A549 (cell line): ENCODE results near the gene MGLL. TPM values are rescaled to one million over a fixed set of nuclear protein-coding genes. Genes with fewer than 3 reads are reported as not detected.
"Not testable (repeated sequence)": the region's sequence is repeated elsewhere in the genome, so short reads cannot be mapped to it uniquely, and the experiment has no call there.

Experiments
- ATAC-seq, 2 experiments: fragments of 200-7000 bp in 1 of 2; fragments of >200 bp in 1 of 2; cut with Nextera tagmentation in 1 of 2; cut with Tn5 transposase in 1 of 2; 3 replicates each; pipeline versions ENCODE4 v1.8.0 to v1.9.1; 2018 to 2020; ENCODE audit warnings: mild to moderate bottlenecking in 1 of 2, moderate library complexity in 1 of 2
- CTCF ChIA-PET: fragments of 300-600 bp; sonication (Branson Sonifier 250); formaldehyde crosslinking; extraction: SDS; loops from one replicate; lab custom pipeline; 2021; ENCODE audit warnings: antibody characterized with exemption, inconsistent platforms; lab: Yijun Ruan, JAX
- POLR2A ChIA-PET: fragments of 350-600 bp; formaldehyde crosslinking; extraction: SDS; loops from one replicate; lab custom pipeline; 2021; ENCODE audit warnings: antibody characterized with exemption, inconsistent platforms; lab: Yijun Ruan, JAX
- DNase-seq, 2 experiments: peaks; one replicate each; pipeline versions ENCODE4 v3.0.0 to v3.0.0-alpha.2; 2011 to 2016; ENCODE audit warnings: low read depth in 1 of 2, low spot score in 1 of 2
- FAIRE-seq: peaks from 2 replicates; lab custom pipeline; 2011; peaks lifted over from hg19 to GRCh38; lab: Jason Lieb, UNC
- H3K27ac ChIP-seq, 2 experiments: fragments of >200 bp; sonication (Bioruptor Twin); formaldehyde crosslinking; 3 replicates each; pipeline ENCODE4 v1.5.1; 2016 to 2017
- H3K4me1 ChIP-seq: fragments of >200 bp; sonication (Bioruptor Twin); formaldehyde crosslinking; 3 replicates; pipeline ENCODE4 v1.6.1; 2016
- H3K4me2 ChIP-seq: fragments of >200 bp; sonication (Bioruptor Twin); formaldehyde crosslinking; 3 replicates; pipeline ENCODE4 v1.6.1; 2016
- H3K4me3 ChIP-seq: fragments of >200 bp; sonication (Bioruptor Twin); formaldehyde crosslinking; 3 replicates; pipeline ENCODE4 v1.5.1; 2016
- H3K9me3 ChIP-seq: fragments of >200 bp; sonication (Bioruptor Twin); formaldehyde crosslinking; 3 replicates; pipeline ENCODE4 v1.6.1; 2016
- CBX2 ChIP-seq: fragments of 200-600 bp; sonication (generic); IDR thresholded peaks from 2 replicates; pipeline ENCODE4 v1.6.1; 2016; ENCODE audit warnings: low read depth, mild to moderate bottlenecking, borderline replicate concordance
- CHD2 ChIP-seq: fragments of 150-350 bp; IDR thresholded peaks from 2 replicates; pipeline ENCODE4 v1.6.1; 2014; ENCODE audit warnings: low read length; ENCODE audit not compliant: partially characterized antibody
- EHMT2 ChIP-seq: fragments of 200-600 bp; sonication (generic); IDR thresholded peaks from 2 replicates; pipeline ENCODE4 v1.6.1; 2016; ENCODE audit warnings: antibody characterized with exemption, low read depth, mild to moderate bottlenecking, moderate library complexity
- FOSL2 ChIP-seq, 2 experiments: fragments of 450-650 bp in 1 of 2; fragments of >200 bp in 1 of 2; sonication (Bioruptor Twin) in 1 of 2; formaldehyde crosslinking; IDR thresholded peaks; 2 replicates each; pipeline versions ENCODE4 v1.5.0 to v1.6.1; 2016 to 2020; ENCODE audit warnings: mild to moderate bottlenecking in 1 of 2, moderate library complexity in 1 of 2
- MAFK ChIP-seq: fragments of 450-650 bp; IDR thresholded peaks from 2 replicates; pipeline ENCODE4 v1.6.1; 2014; ENCODE audit not compliant: partially characterized antibody
- NR3C1 ChIP-seq: fragments of >200 bp; sonication (Bioruptor Twin); formaldehyde crosslinking; IDR thresholded peaks from 3 replicates; pipeline ENCODE4 v1.6.1; 2017
- PHF8 ChIP-seq: fragments of 200-600 bp; sonication (generic); IDR thresholded peaks from 2 replicates; pipeline ENCODE4 v1.6.1; 2016; ENCODE audit warnings: low read depth, mild to moderate bottlenecking, antibody characterized with exemption, moderate library complexity, borderline replicate concordance
- TFCP2L1 ChIP-seq: fragments of 250-450 bp; sonication (Bioruptor Pico); IDR thresholded peaks from 2 replicates; pipeline ENCODE4 v1.5.0; 2021; ENCODE audit warnings: mild to moderate bottlenecking
- ZC3H11A ChIP-seq: fragments of 450-650 bp; IDR thresholded peaks from 2 replicates; pipeline ENCODE4 v1.6.1; 2014; ENCODE audit warnings: antibody characterized with exemption, mild to moderate bottlenecking
- WGBS: methylation state at CpG from one replicate; pipeline ENCODE4 v1.1.6; 2017; ENCODE audit errors: missing lambda C conversion rate; 5-methylcytosine and 5-hydroxymethylcytosine counted together
- polyA plus RNA-seq, 4 experiments: library from polyadenylated mRNA; depleted of rRNA in 3 of 4; stranded (reverse); fragments of >200 nt; fragmentation: RNase III in 1 of 4; extraction: RNeasy Plus Mini Kit Qiagen cat#74134 plus additional on column Dnase treatment in 1 of 4; gene quantifications; 2 replicates in 3 of 4; 3 replicates in 1 of 4; pipeline ENCODE4 v1.2.3, GENCODE V29; 2011 to 2017
- TF ChIP-seq, protein P1 (sequence below): fragments of 250-450 bp; sonication (Bioruptor Pico); IDR thresholded peaks from 2 replicates; pipeline ENCODE4 v1.5.0; 2021; ENCODE audit warnings: mild to moderate bottlenecking, moderate library complexity, borderline replicate concordance
- TF ChIP-seq, protein P2 (sequence below): fragments of 200-600 bp; sonication (generic); IDR thresholded peaks from 2 replicates; pipeline ENCODE4 v1.6.1; 2016; ENCODE audit warnings: antibody characterized with exemption, mild to moderate bottlenecking, moderate library complexity
- TF ChIP-seq, protein P3 (sequence below): IDR thresholded peaks from 2 replicates; pipeline ENCODE4 v1.6.1; 2012; ENCODE audit warnings: low read depth, borderline replicate concordance

Gene MGLL
- polyA plus RNA-seq, 2 of the 4 experiments (the other 2 are of a cell fraction) = 38.5 to 41.5 TPM

DNA sequence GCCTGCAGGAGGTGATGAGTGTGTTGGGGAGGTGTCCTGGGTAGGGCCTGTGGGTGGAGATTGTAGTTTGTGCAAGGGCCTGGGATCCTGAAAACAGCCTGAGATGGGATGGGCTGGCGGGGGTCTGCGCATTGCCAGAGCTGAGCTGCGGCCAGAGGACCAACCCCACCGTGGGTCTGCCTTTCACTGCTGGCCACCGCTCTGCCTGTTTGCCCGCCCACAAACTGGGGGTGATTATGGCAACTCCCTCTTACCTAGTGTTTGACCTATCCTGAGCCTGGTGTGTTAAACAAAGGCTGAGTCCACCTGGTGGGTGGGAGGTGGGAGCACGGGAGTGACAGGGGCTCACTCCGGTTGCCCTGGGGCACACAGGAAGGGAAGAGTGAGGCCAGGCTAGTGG, 139.8 kb downstream of the MGLL start:
- CTCF ChIA-PET = interaction anchor here (1.0 to 7.5 kb wide), 8 partner anchors 8 to 277 kb away, joined by 3 to 45 read pairs (median 6); no protein-coding TSS in a partner anchor
- H3K9me3 ChIP-seq = no peaks in the 10 kb centered on the region
- H3K4me3 ChIP-seq = no peak overlapping the region
- 99% methylated on average over 8 of the region's 8 CpGs for WGBS
- H3K27ac ChIP-seq = no peak overlapping the region
- TF ChIP-seq CBX2 (no peak), ZC3H11A (no peak), CHD2 (no peak), PHF8 (no peak), NR3C1 (no peak)
- TF ChIP-seq, protein P1, sequence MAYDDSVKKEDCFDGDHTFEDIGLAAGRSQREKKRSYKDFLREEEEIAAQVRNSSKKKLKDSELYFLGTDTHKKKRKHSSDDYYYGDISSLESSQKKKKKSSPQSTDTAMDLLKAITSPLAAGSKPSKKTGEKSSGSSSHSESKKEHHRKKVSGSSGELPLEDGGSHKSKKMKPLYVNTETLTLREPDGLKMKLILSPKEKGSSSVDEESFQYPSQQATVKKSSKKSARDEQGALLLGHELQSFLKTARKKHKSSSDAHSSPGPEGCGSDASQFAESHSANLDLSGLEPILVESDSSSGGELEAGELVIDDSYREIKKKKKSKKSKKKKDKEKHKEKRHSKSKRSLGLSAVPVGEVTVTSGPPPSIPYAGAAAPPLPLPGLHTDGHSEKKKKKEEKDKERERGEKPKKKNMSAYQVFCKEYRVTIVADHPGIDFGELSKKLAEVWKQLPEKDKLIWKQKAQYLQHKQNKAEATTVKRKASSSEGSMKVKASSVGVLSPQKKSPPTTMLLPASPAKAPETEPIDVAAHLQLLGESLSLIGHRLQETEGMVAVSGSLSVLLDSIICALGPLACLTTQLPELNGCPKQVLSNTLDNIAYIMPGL (CRISPR knock-in tag) = no peak
- TF ChIP-seq, protein P2, sequence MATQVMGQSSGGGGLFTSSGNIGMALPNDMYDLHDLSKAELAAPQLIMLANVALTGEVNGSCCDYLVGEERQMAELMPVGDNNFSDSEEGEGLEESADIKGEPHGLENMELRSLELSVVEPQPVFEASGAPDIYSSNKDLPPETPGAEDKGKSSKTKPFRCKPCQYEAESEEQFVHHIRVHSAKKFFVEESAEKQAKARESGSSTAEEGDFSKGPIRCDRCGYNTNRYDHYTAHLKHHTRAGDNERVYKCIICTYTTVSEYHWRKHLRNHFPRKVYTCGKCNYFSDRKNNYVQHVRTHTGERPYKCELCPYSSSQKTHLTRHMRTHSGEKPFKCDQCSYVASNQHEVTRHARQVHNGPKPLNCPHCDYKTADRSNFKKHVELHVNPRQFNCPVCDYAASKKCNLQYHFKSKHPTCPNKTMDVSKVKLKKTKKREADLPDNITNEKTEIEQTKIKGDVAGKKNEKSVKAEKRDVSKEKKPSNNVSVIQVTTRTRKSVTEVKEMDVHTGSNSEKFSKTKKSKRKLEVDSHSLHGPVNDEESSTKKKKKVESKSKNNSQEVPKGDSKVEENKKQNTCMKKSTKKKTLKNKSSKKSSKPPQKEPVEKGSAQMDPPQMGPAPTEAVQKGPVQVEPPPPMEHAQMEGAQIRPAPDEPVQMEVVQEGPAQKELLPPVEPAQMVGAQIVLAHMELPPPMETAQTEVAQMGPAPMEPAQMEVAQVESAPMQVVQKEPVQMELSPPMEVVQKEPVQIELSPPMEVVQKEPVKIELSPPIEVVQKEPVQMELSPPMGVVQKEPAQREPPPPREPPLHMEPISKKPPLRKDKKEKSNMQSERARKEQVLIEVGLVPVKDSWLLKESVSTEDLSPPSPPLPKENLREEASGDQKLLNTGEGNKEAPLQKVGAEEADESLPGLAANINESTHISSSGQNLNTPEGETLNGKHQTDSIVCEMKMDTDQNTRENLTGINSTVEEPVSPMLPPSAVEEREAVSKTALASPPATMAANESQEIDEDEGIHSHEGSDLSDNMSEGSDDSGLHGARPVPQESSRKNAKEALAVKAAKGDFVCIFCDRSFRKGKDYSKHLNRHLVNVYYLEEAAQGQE = no peak
- POLR2A ChIA-PET = no interaction called here
- FAIRE-seq (no peak), ATAC-seq (no peak), DNase-seq (no peak)
- H3K4me2 ChIP-seq = no peak overlapping the region
- H3K4me1 ChIP-seq = no peaks in the 10 kb centered on the region

DNA sequence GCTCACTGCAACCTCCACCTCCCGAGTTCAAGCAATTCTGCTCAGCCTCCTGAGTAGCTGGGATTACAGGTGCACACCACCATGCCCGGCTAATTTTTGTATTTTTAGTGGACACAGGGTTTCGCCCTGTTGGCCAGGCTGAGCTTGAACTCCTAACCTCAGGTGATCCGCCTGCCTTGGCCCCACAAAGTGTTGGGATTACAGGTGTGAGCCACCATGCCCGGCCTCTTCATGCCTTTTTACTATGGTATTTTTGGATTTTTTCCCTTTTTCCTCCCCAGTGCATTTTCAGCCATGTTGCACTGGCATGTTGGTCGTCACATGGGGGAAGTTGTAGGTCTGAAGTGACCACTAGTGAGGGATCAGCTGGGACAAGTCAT, 140.2 kb downstream of the MGLL start:
- ATAC-seq, FAIRE-seq: not testable (repeated sequence)
- CTCF ChIA-PET = interaction anchor here (0.8 to 7.5 kb wide), 7 partner anchors 9 to 289 kb away, joined by 3 to 45 read pairs (median 4); no protein-coding TSS in a partner anchor

DNA sequence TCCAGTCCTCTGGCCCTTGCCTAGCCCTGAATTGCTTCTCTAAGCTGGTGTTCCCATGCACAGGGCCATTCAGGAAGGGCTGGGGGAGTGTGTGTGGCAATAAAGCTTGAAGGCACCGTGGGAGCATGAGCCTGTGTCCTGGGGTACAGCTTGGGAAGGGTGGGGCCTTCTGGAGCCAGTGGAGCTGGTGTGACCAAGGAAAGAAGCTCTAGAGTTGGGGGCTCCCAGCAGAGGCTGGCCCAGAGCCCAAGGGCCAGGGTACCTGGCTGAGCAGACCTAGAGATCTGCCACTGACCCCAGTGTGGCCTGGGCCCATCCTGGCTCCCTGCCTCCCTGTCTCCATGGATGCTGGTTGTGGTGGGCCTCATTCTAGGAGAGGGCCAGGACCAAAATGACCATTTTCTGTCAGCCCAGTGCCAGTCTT, 141.5 kb downstream of the MGLL start:
- H3K4me1 ChIP-seq = no peaks in the 10 kb centered on the region
- FAIRE-seq (no peak), DNase-seq (no peak), ATAC-seq (no peak)
- CTCF ChIA-PET = interaction anchor here (1.5 to 7.5 kb wide), 6 partner anchors 9 to 290 kb away, joined by 5 to 45 read pairs (median 10); no protein-coding TSS in a partner anchor
- H3K27ac ChIP-seq = no peak overlapping the region
- WGBS = no CpG with 5 or more reads among the region's 1 CpG
- H3K9me3 ChIP-seq = no peaks in the 10 kb centered on the region
- TF ChIP-seq MAFK (no peak), ZC3H11A (no peak), EHMT2 (no peak), FOSL2 (IDR thresholded peaks at IDR 0.05) (no peak), FOSL2 (CRISPR knock-in tag; IDR thresholded peaks at IDR 0.05) (no peak), TFCP2L1 (CRISPR knock-in tag) (no peak)
- TF ChIP-seq, protein P3, sequence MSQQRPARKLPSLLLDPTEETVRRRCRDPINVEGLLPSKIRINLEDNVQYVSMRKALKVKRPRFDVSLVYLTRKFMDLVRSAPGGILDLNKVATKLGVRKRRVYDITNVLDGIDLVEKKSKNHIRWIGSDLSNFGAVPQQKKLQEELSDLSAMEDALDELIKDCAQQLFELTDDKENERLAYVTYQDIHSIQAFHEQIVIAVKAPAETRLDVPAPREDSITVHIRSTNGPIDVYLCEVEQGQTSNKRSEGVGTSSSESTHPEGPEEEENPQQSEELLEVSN = no peak
- H3K4me2 ChIP-seq = no peak overlapping the region
- POLR2A ChIA-PET = no interaction called here
- no peak overlapping the region for H3K4me3 ChIP-seq

More for the DNA sequence above, 140.2 kb downstream of the MGLL start:
- H3K4me3 ChIP-seq, POLR2A ChIA-PET, H3K4me1 ChIP-seq, H3K9me3 ChIP-seq, DNase-seq, H3K27ac ChIP-seq, H3K4me2 ChIP-seq: not testable (repeated sequence)
- 85% methylated on average over 6 of the region's 6 CpGs for WGBS
